HG03025 (cell line): ENCODE results near the gene GPC5.

Source experiments
- ATAC-seq: cut with Tn5 transposase; IDR thresholded peaks from one replicate; pipeline ENCODE4 v1.9.1; 2021; ENCODE audit warnings: mild to moderate bottlenecking, moderate library complexity; ENCODE audit not compliant: unreplicated experiment, low FRiP score

GPC5 gene

GRCh38 chr13:91450913-91451312 is 52.5 kb downstream of the GPC5 start:
- no peak for ATAC-seq

- no peak for ATAC-seq
Observed at GRCh38 chr13:91454666-91455065, 56.2 kb downstream of the GPC5 start.

- ATAC-seq: no peak
Observed at GRCh38 chr13:91456837-91457236, 58.4 kb downstream of the GPC5 start.

- no peak for ATAC-seq
Observed at GRCh38 chr13:91459485-91459884, 61.1 kb downstream of the GPC5 start.

GRCh38 chr13:91464336-91464735 is 65.9 kb downstream of the GPC5 start:
- no peak for ATAC-seq

- no peak for ATAC-seq
Observed at GRCh38 chr13:91467236-91467635, 68.8 kb downstream of the GPC5 start.

GRCh38 chr13:91468301-91468700 is 69.9 kb downstream of the GPC5 start:
- no peak for ATAC-seq

- ATAC-seq: no peak
Observed at GRCh38 chr13:91470084-91470621, 71.7 kb downstream of the GPC5 start.

GRCh38 chr13:91470681-91471080 is 72.3 kb downstream of the GPC5 start:
- ATAC-seq: no peak

GRCh38 chr13:91482427-91482826 is 84.0 kb downstream of the GPC5 start:
- no peak for ATAC-seq

- ATAC-seq: no peak
Observed at GRCh38 chr13:91491980-91492379, 93.6 kb downstream of the GPC5 start.

GRCh38 chr13:91493442-91493841 is 95.0 kb downstream of the GPC5 start:
- no peak for ATAC-seq

GRCh38 chr13:91498298-91498697 is 99.9 kb downstream of the GPC5 start:
- ATAC-seq: no peak

GRCh38 chr13:91504216-91504615 is 105.8 kb downstream of the GPC5 start:
- no peak for ATAC-seq

GRCh38 chr13:91506759-91507158 is 108.3 kb downstream of the GPC5 start:
- ATAC-seq: no peak

- no peak for ATAC-seq
Observed at GRCh38 chr13:91510058-91510457, 111.6 kb downstream of the GPC5 start.

GRCh38 chr13:91513790-91514189 is 115.4 kb downstream of the GPC5 start:
- ATAC-seq: no peak

GRCh38 chr13:91516799-91517198 is 118.4 kb downstream of the GPC5 start:
- ATAC-seq: no peak

GRCh38 chr13:91520952-91521351 is 122.5 kb downstream of the GPC5 start:
- ATAC-seq: no peak

- no peak for ATAC-seq
Observed at GRCh38 chr13:91523116-91523515, 124.7 kb downstream of the GPC5 start.

- no peak for ATAC-seq
Observed at GRCh38 chr13:91526543-91527033, 128.2 kb downstream of the GPC5 start.

GRCh38 chr13:91529739-91530482 is 131.5 kb downstream of the GPC5 start:
- ATAC-seq: no peak
